ENCODE results near the gene APRT.

APRT gene, protein sequence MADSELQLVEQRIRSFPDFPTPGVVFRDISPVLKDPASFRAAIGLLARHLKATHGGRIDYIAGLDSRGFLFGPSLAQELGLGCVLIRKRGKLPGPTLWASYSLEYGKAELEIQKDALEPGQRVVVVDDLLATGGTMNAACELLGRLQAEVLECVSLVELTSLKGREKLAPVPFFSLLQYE

DNA sequence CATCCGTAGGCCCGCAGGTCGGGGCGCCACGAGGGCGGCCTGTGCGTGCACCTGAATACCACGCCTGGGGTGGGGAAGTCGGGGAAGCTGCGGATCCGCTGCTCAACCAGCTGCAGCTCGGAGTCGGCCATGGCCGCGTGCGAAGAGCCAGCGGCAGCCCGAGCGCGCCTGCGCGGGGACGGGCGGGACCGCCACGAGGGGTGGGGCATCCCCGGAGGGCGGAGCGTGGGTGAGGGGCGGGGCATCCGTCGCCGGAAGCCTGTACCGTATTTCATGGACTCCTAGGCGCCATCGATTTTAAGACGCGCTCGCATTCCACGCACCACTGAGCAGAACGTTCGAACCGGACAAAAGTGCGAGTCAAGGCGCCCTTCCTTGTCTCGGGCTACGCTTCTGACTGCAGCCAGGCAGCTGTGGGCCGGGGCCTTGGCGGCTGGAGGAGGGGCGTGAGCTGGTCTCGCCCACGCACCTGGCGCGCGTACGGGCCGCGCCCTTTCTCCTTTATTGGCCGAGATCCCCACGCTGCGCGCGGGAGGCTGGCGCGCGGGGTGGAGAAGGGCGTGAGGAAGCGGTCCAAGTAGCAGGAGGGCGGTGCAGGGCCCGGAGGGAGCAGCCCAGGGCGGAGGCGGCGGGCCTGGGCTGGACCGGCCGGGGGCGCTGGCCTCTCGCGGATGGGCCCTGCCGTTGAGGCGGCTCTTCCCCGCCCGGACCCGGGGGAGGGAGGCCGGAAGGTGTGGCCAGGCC lies at the start of gene APRT:
Gene APRT, minus strand, starts transcription at position 160 of the 744 bp plus-strand sequence. Its CDS starts 29 bp downstream, at position 131.
- Histone ChIP-seq H3K4me1 (ENCODE audit: control insufficient read depth, low read length) (peaks cover 28% of the 10 kb centered on the region), H3K9me2 (replicated peaks; ENCODE audit: control insufficient read depth, low read length) (no peaks in the 10 kb centered on the region), H3K79me2 (ENCODE audit: control insufficient read depth, low read length) (peaks cover 31% of the 10 kb centered on the region), H3K4me3 (ENCODE audit: low read length) (peak within 1 kb of the TSS; percentile 87), H3F3A (ENCODE audit: control insufficient read depth, insufficient read depth) (peaks cover 10% of the 10 kb centered on the region), H3K27me3 (ENCODE audit: control insufficient read depth, low read length) (no peaks in the 10 kb centered on the region), H3K9me3 (ENCODE audit: control insufficient read depth, insufficient read depth, low read length) (peaks cover 7% of the 10 kb centered on the region; the same call in 1 of the 2 replicates), H3K27ac (ENCODE audit: low read depth, low read length) (peak within 1 kb of the TSS; percentile 81), H4K20me1 (ENCODE audit: control insufficient read depth, insufficient read depth, low read depth, low read length) (no peaks in the 10 kb centered on the region), H3K4me2 (ENCODE audit: low read length) (peak within 1 kb of the TSS; percentile 95), H3K36me3 (ENCODE audit: control insufficient read depth, low read length) (peaks cover 44% of the 10 kb centered on the region)
- TF ChIP-seq EZH2phosphoT487 (IDR thresholded peaks at IDR 0.05; ENCODE audit: borderline replicate concordance, low read length): no peak
- TF ChIP-seq, protein P1, sequence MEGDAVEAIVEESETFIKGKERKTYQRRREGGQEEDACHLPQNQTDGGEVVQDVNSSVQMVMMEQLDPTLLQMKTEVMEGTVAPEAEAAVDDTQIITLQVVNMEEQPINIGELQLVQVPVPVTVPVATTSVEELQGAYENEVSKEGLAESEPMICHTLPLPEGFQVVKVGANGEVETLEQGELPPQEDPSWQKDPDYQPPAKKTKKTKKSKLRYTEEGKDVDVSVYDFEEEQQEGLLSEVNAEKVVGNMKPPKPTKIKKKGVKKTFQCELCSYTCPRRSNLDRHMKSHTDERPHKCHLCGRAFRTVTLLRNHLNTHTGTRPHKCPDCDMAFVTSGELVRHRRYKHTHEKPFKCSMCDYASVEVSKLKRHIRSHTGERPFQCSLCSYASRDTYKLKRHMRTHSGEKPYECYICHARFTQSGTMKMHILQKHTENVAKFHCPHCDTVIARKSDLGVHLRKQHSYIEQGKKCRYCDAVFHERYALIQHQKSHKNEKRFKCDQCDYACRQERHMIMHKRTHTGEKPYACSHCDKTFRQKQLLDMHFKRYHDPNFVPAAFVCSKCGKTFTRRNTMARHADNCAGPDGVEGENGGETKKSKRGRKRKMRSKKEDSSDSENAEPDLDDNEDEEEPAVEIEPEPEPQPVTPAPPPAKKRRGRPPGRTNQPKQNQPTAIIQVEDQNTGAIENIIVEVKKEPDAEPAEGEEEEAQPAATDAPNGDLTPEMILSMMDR (IDR thresholded peaks at IDR 0.05; ENCODE audit: low read depth, low read length, poor library complexity, severe bottlenecking): no peak

DNA sequence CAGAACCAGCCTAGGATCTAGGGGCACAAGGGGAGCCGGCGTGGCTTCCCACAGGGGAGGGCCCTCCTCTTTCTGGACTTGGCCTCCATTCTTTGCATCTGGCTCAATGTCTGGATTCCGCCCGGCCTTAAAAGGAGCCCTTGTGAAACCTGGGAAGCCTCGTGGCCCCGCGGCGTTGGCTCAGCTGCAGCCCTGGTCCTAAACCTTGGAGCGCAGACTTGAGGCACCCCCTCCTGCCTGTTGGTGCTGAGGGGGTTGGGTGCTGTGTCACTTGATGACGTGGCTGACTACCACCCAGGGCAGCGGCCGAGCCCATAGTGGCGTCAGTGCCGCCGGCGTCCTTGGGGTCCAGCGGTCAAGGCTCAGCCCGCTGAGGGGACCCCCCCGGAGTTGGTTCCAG lies 49.6 kb upstream of the APRT start:
- no peak overlapping the region for H3K27ac ChIP-seq (ENCODE audit: low read depth, low read length)
- no peak for TF ChIP-seq EZH2phosphoT487 (IDR thresholded peaks at IDR 0.05; ENCODE audit: borderline replicate concordance, low read length)
- no peak overlapping the region for H3K4me2 ChIP-seq (ENCODE audit: low read length)
- H3K79me2 ChIP-seq (ENCODE audit: control insufficient read depth, low read length): peaks cover 14% of the 10 kb centered on the region
- H3K9me2 ChIP-seq (replicated peaks; ENCODE audit: control insufficient read depth, low read length): no peaks in the 10 kb centered on the region
- no peak overlapping the region for H3K4me3 ChIP-seq (ENCODE audit: low read length)
- peaks cover 14% of the 10 kb centered on the region for H3K4me1 ChIP-seq (ENCODE audit: control insufficient read depth, low read length)
- H3K9me3 ChIP-seq (ENCODE audit: control insufficient read depth, insufficient read depth, low read length): no peaks in the 10 kb centered on the region
- no peaks in the 10 kb centered on the region for H3K27me3 ChIP-seq (ENCODE audit: control insufficient read depth, low read length)
- H3F3A ChIP-seq (ENCODE audit: control insufficient read depth, insufficient read depth): no peaks in the 10 kb centered on the region
- H4K20me1 ChIP-seq (ENCODE audit: control insufficient read depth, insufficient read depth, low read depth, low read length): no peaks in the 10 kb centered on the region
- H3K36me3 ChIP-seq (ENCODE audit: control insufficient read depth, low read length): peaks cover 21% of the 10 kb centered on the region

DNA sequence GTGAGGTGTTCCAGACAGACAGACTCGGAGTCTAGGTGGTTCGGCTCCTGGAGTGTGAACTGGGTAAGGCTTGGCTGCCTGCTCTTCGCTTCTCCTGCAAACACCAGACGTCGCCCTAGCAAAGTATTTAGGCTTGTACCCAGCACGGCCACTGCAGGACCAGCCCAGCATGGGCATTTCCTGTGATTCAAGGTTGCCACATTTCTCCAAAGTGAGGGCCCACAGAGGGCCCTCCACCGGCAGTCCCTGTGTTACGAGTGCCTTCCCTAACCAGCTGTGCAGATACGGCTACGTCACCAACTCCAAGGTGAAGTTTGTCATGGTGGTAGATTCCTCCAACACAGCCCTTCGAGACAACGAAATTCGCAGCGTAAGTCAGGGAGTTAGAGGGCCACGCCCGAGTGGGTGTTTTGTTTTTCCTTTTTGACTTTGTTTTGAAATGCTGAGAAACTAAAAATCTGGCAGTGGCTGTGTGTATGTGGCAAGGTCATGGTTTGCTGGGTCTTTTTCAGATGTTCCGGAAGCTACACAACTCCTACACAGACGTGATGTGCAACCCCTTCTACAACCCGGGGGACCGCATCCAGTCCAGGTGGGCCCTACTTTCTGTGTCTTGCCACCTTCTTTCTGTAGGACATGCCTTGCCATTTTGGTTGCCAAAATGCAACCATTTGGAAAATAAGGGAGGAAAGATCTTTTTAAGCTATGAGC lies 47.8 kb upstream of the APRT start:
- Histone ChIP-seq H3K4me3 (ENCODE audit: low read length) (no peak overlapping the region), H3K9me3 (ENCODE audit: control insufficient read depth, insufficient read depth, low read length) (no peaks in the 10 kb centered on the region), H3K27ac (ENCODE audit: low read depth, low read length) (no peak overlapping the region), H4K20me1 (ENCODE audit: control insufficient read depth, insufficient read depth, low read depth, low read length) (no peaks in the 10 kb centered on the region), H3K27me3 (ENCODE audit: control insufficient read depth, low read length) (no peaks in the 10 kb centered on the region), H3K79me2 (ENCODE audit: control insufficient read depth, low read length) (peaks cover 14% of the 10 kb centered on the region), H3K4me1 (ENCODE audit: control insufficient read depth, low read length) (peaks cover 29% of the 10 kb centered on the region), H3K36me3 (ENCODE audit: control insufficient read depth, low read length) (peaks cover 21% of the 10 kb centered on the region), H3K9me2 (replicated peaks; ENCODE audit: control insufficient read depth, low read length) (no peaks in the 10 kb centered on the region), H3K4me2 (ENCODE audit: low read length) (no peak overlapping the region), H3F3A (ENCODE audit: control insufficient read depth, insufficient read depth) (peaks cover 7% of the 10 kb centered on the region)
- no peak for TF ChIP-seq EZH2phosphoT487 (IDR thresholded peaks at IDR 0.05; ENCODE audit: borderline replicate concordance, low read length)
- TF ChIP-seq, protein P1 (IDR thresholded peaks at IDR 0.05; ENCODE audit: low read depth, low read length, poor library complexity, severe bottlenecking): no peak

Measured in DOHH2 (cell line).